Gastrocnemius medialis (tissue), 4 donors: ENCODE results near the gene RNF214. TPM values are rescaled to one million over a fixed set of nuclear protein-coding genes. Genes with fewer than 3 reads are reported as not detected.
A peak's percentile ranks its signal among the peaks of the same experiment; 100 is the strongest.
"Not testable (repeated sequence)": the region's sequence is repeated elsewhere in the genome, so short reads cannot be mapped to it uniquely, and the experiment has no call there.

Experiments
- ATAC-seq, 2 donors: fragments of 150-250 bp; one replicate each; pipeline ENCODE4 v1.9.1; 2016
- DNase-seq, 2 donors: peaks; one replicate each; pipeline ENCODE4 v3.0.0-alpha.2; 2019
- H3K27ac ChIP-seq, 4 donors: fragments of 200-600 bp; sonication (generic); 1 replicate in 1 of 4; 2 replicates in 3 of 4; pipeline ENCODE4 v1.5.1; 2016 to 2018; ENCODE audit warnings: mild to moderate bottlenecking in 2 of 4, moderate library complexity in 1 of 4
- H3K27me3 ChIP-seq, 3 donors: fragments of 200-600 bp; sonication (generic) in 2 of 3; 1 replicate in 1 of 3; 2 replicates in 2 of 3; pipeline versions ENCODE4 v1.5.1 to v1.6.0; 2016 to 2019; ENCODE audit warnings: mild to moderate bottlenecking in 1 of 3, moderate library complexity in 1 of 3
- H3K36me3 ChIP-seq, 2 donors: fragments of 200-600 bp; sonication (generic) in 1 of 2; one replicate each; pipeline ENCODE4 v1.5.1; 2017 to 2018
- H3K4me1 ChIP-seq, 2 donors: fragments of 200-600 bp; sonication (generic) in 1 of 2; one replicate each; pipeline ENCODE4 v1.5.1; 2016 to 2017; ENCODE audit warnings: mild to moderate bottlenecking in 2 of 2
- H3K4me3 ChIP-seq, 4 donors: fragments of 200-600 bp; sonication (generic) in 3 of 4; 1 replicate in 1 of 4; 2 replicates in 3 of 4; pipeline ENCODE4 v1.5.1; 2016 to 2019; ENCODE audit warnings: mild to moderate bottlenecking in 2 of 4
- H3K9me3 ChIP-seq, 3 donors: fragments of 200-600 bp; sonication (generic) in 2 of 3; 1 replicate in 1 of 3; 2 replicates in 2 of 3; pipeline ENCODE4 v1.5.1; 2016 to 2019
- CTCF ChIP-seq, 5 experiments: fragments of 450-650 bp in 3 of 5; fragments of 200-600 bp in 2 of 5; sonication (generic) in 2 of 5; IDR thresholded peaks in 4 of 5; conservative IDR thresholded peaks in 1 of 5; 1 replicate in 4 of 5; 2 replicates in 1 of 5; pipeline ENCODE4 v1.5.1; 2016 to 2019; ENCODE audit warnings: antibody characterized with exemption in 5 of 5, mild to moderate bottlenecking in 3 of 5, moderate library complexity in 3 of 5
- POLR2A ChIP-seq, 2 donors: fragments of 450-650 bp; IDR thresholded peaks; one replicate each; pipeline ENCODE4 v1.6.1; 2017; ENCODE audit warnings: antibody characterized with exemption in 2 of 2, mild to moderate bottlenecking in 2 of 2, moderate library complexity in 2 of 2
- in situ Hi-C, 4 donors: fragments of 200-750 bp; cut with MboI; loops; one replicate each; pipeline versions ENCODE4 v1.15.0 to v1.8.0; 2017; ENCODE audit warnings: low sequenced_read_pairs in 4 of 4
- intact Hi-C: fragments of 100-400 bp; cut with DNase I; formaldehyde crosslinking; loops from one replicate; pipeline ENCODE4 v1.15.1; 2023; ENCODE audit warnings: low total_unique reads
- total RNA-seq, 4 donors: library from RNA; depleted of rRNA; stranded (reverse); fragments of >200 nt; gene quantifications; one replicate each; pipeline versions ENCODE4 v1.1.0 to v1.2.3, GENCODE V29; 2016

The RNF214 gene
- total RNA-seq, 4 donors from 2014 or later: 17.1 to 22.7 (median 19.9) TPM

- Histone ChIP-seq H3K4me1 (peaks cover 16% of the 10 kb centered on the region in 2 donors), H3K36me3 (no peaks in the 10 kb centered on the region), H3K27me3 (no peaks in the 10 kb centered on the region), H3K27ac (no peak overlapping the region), H3K4me3 (no peak overlapping the region), H3K9me3 (no peaks in the 10 kb centered on the region)
- TF ChIP-seq CTCF (IDR thresholded peaks at IDR 0.05 in 4 of 5, conservative IDR thresholded peaks at IDR 0.05 in 1 of 5) (no peak), POLR2A (IDR thresholded peaks at IDR 0.05) (no peak)
- DNase-seq (no peak), ATAC-seq (no peak)
- in situ Hi-C loops: loop anchor here in 1 of 4 donors (10.0 kb wide), 1 partner anchor 75 kb away; no protein-coding TSS in a partner anchor
- intact Hi-C loops: no loop called here
Measured at GRCh38 chr11:117319214-117319840, 86.9 kb downstream of the RNF214 start.

GRCh38 chr11:117327255-117327566 is 94.7 kb downstream of the RNF214 start:
- Histone ChIP-seq H3K4me3 (peak overlapping the region; percentile 66 to 90 (median 77)), H3K27ac (peak overlapping the region; percentile 85 to 91 (median 86))
- in situ Hi-C loops, H3K9me3 ChIP-seq, DNase-seq, H3K36me3 ChIP-seq, H3K4me1 ChIP-seq, H3K27me3 ChIP-seq: not testable (repeated sequence)
- peak in 1 of 2 donors; percentile 2 for ATAC-seq
- intact Hi-C loops: loop anchor here (1.0 to 10.0 kb wide), 3 partner anchors 95 to 540 kb away; partner anchors contain the start of genes PCSK7, RNF214, SIDT2 and ZPR1

GRCh38 chr11:117327567-117328374 is 95.3 kb downstream of the RNF214 start, which contains the start of gene CEP164:
TSS of gene CEP164 (plus strand) at chr11:117327854. CDS start at chr11:117338587, 10,733 bp downstream.
- H3K9me3 ChIP-seq: no peaks in the 10 kb centered on the region
- DNase-seq (peak; percentile 94 to 95), ATAC-seq (peak; percentile 98 to 99)
- peak within 1 kb of the TSS; percentile 85 to 91 (median 86) for H3K27ac ChIP-seq
- no peak for TF ChIP-seq CTCF (IDR thresholded peaks at IDR 0.05 in 4 of 5, conservative IDR thresholded peaks at IDR 0.05 in 1 of 5)
- TF ChIP-seq POLR2A (IDR thresholded peaks at IDR 0.05): peak; percentile 42 to 63
- intact Hi-C loops: loop anchor here (1.0 to 10.0 kb wide), 4 partner anchors 11 to 540 kb away; partner anchors contain the start of genes BACE1, PCSK7, RNF214 and SIDT2
- no peaks in the 10 kb centered on the region for H3K27me3 ChIP-seq
- in situ Hi-C loops: no loop called here
- no peaks in the 10 kb centered on the region for H3K36me3 ChIP-seq
- peaks cover 9% of the 10 kb centered on the region in 2 donors for H3K4me1 ChIP-seq
- H3K4me3 ChIP-seq: peak within 1 kb of the TSS; percentile 66 to 90 (median 77)

GRCh38 chr11:117328375-117329010 is 96.0 kb downstream of the RNF214 start:
- TF ChIP-seq POLR2A (IDR thresholded peaks at IDR 0.05): no peak
- no peak for TF ChIP-seq CTCF (IDR thresholded peaks at IDR 0.05 in 4 of 5, conservative IDR thresholded peaks at IDR 0.05 in 1 of 5)
- Histone ChIP-seq H3K4me3 (peak overlapping the region; percentile 66 to 90 (median 77)), H3K27me3 (no peaks in the 10 kb centered on the region), H3K36me3 (no peaks in the 10 kb centered on the region), H3K4me1 (peaks cover 9% of the 10 kb centered on the region in 2 donors), H3K27ac (peak overlapping the region; percentile 85 to 91 (median 86)), H3K9me3 (no peaks in the 10 kb centered on the region)
- intact Hi-C loops: loop anchor here (1.0 to 10.0 kb wide), 3 partner anchors 12 to 541 kb away; partner anchors contain the start of genes BACE1, SIDT2 and ZPR1
- in situ Hi-C loops: no loop called here
- DNase-seq: peak in 1 of 2 donors; percentile 38
- ATAC-seq: peak; percentile 38 to 52
